ENCODE data around the gene GPR35.
"Not testable (repeated sequence)": the region's sequence is repeated elsewhere in the genome, so short reads cannot be mapped to it uniquely, and the experiment has no call there.

Gene GPR35

GRCh38 chr2:240603081-240603835, 22.0 kb upstream of the GPR35 start:
- DNase-seq = no peak

- DNase-seq = no peak
Measured at GRCh38 chr2:240603846-240604245, 21.4 kb upstream of the GPR35 start.

- no peak for DNase-seq
Measured at GRCh38 chr2:240604291-240604938, 20.9 kb upstream of the GPR35 start.

GRCh38 chr2:240604939-240605716, 20.2 kb upstream of the GPR35 start:
- no peak for DNase-seq

- DNase-seq = no peak
Measured at GRCh38 chr2:240605867-240606743, 19.2 kb upstream of the GPR35 start.

- no peak for DNase-seq
Measured at GRCh38 chr2:240611601-240612210, 13.6 kb upstream of the GPR35 start.

- no peak for DNase-seq
Measured at GRCh38 chr2:240613781-240614180, 11.5 kb upstream of the GPR35 start.

- DNase-seq = no peak
Measured at GRCh38 chr2:240614391-240614790, 10.9 kb upstream of the GPR35 start.

- DNase-seq = peak; percentile 63
Measured at GRCh38 chr2:240615396-240615795, 9.9 kb upstream of the GPR35 start.

GRCh38 chr2:240615820-240616547, 9.3 kb upstream of the GPR35 start:
- DNase-seq = peak; percentile 63

- not testable (repeated sequence) for DNase-seq
Measured at GRCh38 chr2:240616860-240617666, 8.2 kb upstream of the GPR35 start.

GRCh38 chr2:240618776-240619175, 6.5 kb upstream of the GPR35 start:
- DNase-seq = peak; percentile 62

- DNase-seq = peak; percentile 38
Measured at GRCh38 chr2:240619506-240620148, 5.7 kb upstream of the GPR35 start.

GRCh38 chr2:240620149-240620731, 5.0 kb upstream of the GPR35 start:
- DNase-seq = no peak

GRCh38 chr2:240620859-240621258, 4.4 kb upstream of the GPR35 start:
- DNase-seq = no peak

- no peak for DNase-seq
Measured at GRCh38 chr2:240622060-240622411, 3.2 kb upstream of the GPR35 start.

GRCh38 chr2:240622531-240623235, 2.6 kb upstream of the GPR35 start:
- peak; percentile 32 for DNase-seq

- no peak for DNase-seq
Measured at GRCh38 chr2:240623531-240624010, 1.7 kb upstream of the GPR35 start.

Data from DMS79 treated with DMSO at 0.1 percent for 48 hours (cell line).